ENCODE data around the gene CAV1. TPM values are rescaled to one million over a fixed set of nuclear protein-coding genes. Genes with fewer than 3 reads are reported as not detected.

CAV1 gene
- total RNA-seq, 1 donor from 2014 or later: 0.84 TPM

DNA sequence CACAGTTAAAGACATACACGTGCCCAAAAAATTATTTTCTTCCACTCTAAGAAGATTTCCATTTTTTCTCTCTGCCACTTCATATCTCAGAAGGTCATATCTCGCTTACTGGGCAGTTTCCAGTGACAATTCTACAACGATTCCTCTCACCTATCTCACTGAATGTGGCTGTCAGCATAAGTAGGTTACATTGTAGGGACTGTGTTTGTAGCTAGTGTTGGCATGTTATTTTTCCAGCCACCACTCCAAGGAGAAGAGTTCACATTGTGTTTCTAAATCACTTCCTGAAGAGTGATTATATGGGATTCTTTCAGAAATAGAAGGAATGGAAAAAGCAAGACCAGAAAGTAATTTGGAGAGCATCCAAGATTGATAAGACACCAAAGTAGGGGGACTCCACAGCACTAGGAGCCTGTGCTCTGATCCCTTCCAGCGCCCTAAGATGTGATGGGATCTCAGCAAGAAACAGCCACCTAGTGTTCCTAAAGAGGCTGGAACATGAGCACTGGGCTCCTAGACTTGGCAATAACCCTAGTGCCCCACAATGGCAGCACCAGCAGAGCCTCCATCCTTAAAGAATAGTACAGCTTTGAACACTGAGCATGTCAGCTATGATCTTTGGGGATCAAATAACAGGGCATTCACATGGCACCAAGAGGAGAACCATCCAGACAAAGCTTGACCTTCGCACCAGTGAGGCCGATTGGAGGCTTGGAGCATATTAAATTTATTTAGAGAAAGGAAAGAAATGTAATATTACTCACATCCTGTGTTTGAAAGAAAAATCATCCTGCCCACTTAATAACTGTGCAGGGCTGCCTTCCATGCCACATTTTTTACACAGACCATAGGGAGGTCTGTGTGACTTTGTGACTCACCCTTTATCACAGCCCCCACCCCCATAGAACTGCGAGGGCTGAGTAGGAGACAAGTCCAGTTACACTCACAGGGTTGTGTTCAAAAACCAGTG lies 51.8 kb downstream of the CAV1 start:
- H3K9me3 Mint-ChIP-seq (ENCODE audit: low read depth): peaks cover 5% of the 10 kb centered on the region
- H3K27ac Mint-ChIP-seq: no peak overlapping the region
- TF ChIP-seq CTCF (IDR thresholded peaks at IDR 0.05; ENCODE audit: unreplicated experiment): no peak
- peaks cover 5% of the 10 kb centered on the region for H3K4me1 Mint-ChIP-seq (ENCODE audit: low read depth)
- H3K4me3 Mint-ChIP-seq (ENCODE audit: low read depth): no peak overlapping the region
- no peaks in the 10 kb centered on the region for H3K36me3 Mint-ChIP-seq (ENCODE audit: insufficient read depth)
- DNase-seq (ENCODE audit: low spot score, unreplicated experiment): no peak
- no peaks in the 10 kb centered on the region for H3K27me3 Mint-ChIP-seq

DNA sequence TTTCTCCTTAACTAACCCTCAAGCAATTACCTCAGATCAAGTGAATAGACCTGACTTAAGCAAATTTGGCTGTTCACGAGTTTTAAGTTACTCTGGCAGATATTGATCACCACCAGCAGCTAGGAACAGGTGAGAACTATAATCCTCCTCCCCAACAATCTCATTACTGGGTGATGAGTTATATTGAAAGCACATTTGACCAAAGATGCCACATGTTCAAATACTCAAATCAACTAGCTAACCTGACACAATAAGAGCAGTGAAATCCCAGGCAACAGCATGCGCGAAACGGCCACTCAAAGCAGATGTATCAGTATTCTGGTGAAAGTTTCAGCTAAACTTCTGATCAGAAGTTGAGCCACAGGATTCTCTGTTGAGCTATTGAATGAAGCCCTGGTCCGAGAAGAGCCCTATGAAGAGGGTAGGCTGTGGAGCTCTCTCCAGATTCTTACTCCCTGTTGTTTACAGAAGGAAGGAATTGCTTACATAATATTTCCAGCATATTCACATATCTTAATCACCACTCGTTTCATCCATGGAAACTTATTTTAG lies 52.6 kb downstream of the CAV1 start:
- no peak for TF ChIP-seq CTCF (IDR thresholded peaks at IDR 0.05; ENCODE audit: unreplicated experiment)
- H3K4me3 Mint-ChIP-seq (ENCODE audit: low read depth): no peak overlapping the region
- peak overlapping the region; percentile 8 for H3K27ac Mint-ChIP-seq
- no peak for DNase-seq (ENCODE audit: low spot score, unreplicated experiment)
- peaks cover 5% of the 10 kb centered on the region for H3K4me1 Mint-ChIP-seq (ENCODE audit: low read depth)
- no peaks in the 10 kb centered on the region for H3K27me3 Mint-ChIP-seq
- peaks cover 5% of the 10 kb centered on the region for H3K9me3 Mint-ChIP-seq (ENCODE audit: low read depth)
- H3K36me3 Mint-ChIP-seq (ENCODE audit: insufficient read depth): no peaks in the 10 kb centered on the region

- no peaks in the 10 kb centered on the region for H3K27me3 Mint-ChIP-seq
- H3K36me3 Mint-ChIP-seq (ENCODE audit: insufficient read depth): no peaks in the 10 kb centered on the region
- peaks cover 5% of the 10 kb centered on the region for H3K9me3 Mint-ChIP-seq (ENCODE audit: low read depth)
- H3K4me1 Mint-ChIP-seq (ENCODE audit: low read depth): peaks cover 5% of the 10 kb centered on the region
- TF ChIP-seq CTCF (IDR thresholded peaks at IDR 0.05; ENCODE audit: unreplicated experiment): no peak
- H3K27ac Mint-ChIP-seq: no peak overlapping the region
- no peak overlapping the region for H3K4me3 Mint-ChIP-seq (ENCODE audit: low read depth)
- DNase-seq (ENCODE audit: low spot score, unreplicated experiment): no peak
Measured at GRCh38 chr7:116578526-116578925, 53.7 kb downstream of the CAV1 start.

GRCh38 chr7:116579322-116579721 lies 54.5 kb downstream of the CAV1 start:
- no peak for DNase-seq (ENCODE audit: low spot score, unreplicated experiment)
- TF ChIP-seq CTCF (IDR thresholded peaks at IDR 0.05; ENCODE audit: unreplicated experiment): no peak
- no peak overlapping the region for H3K27ac Mint-ChIP-seq
- H3K36me3 Mint-ChIP-seq (ENCODE audit: insufficient read depth): no peaks in the 10 kb centered on the region
- no peak overlapping the region for H3K4me3 Mint-ChIP-seq (ENCODE audit: low read depth)
- peaks cover 5% of the 10 kb centered on the region for H3K9me3 Mint-ChIP-seq (ENCODE audit: low read depth)
- H3K27me3 Mint-ChIP-seq: no peaks in the 10 kb centered on the region
- peaks cover 5% of the 10 kb centered on the region for H3K4me1 Mint-ChIP-seq (ENCODE audit: low read depth)

DNA sequence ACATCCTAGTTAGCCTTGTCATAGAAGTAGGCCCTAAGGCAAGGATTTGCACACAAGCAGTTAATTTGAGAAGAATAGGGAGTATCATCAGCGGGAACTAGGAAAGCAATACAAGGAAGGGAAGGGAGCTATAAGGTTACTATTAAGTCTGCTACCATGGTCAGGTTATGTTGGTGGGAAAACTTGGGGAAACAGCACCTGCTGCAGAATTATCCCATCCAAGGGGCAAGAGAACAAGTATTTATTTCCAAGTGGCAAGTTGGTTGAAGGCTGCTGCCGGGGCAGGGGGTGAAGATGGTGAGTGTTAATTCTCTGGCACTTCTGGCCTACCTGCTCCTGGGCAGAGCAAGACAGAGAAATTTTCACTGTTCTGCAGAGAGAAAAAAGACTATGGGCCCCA lies 55.0 kb downstream of the CAV1 start:
- H3K27ac Mint-ChIP-seq: no peak overlapping the region
- H3K36me3 Mint-ChIP-seq (ENCODE audit: insufficient read depth): no peaks in the 10 kb centered on the region
- no peak overlapping the region for H3K4me3 Mint-ChIP-seq (ENCODE audit: low read depth)
- no peaks in the 10 kb centered on the region for H3K27me3 Mint-ChIP-seq
- TF ChIP-seq CTCF (IDR thresholded peaks at IDR 0.05; ENCODE audit: unreplicated experiment): no peak
- H3K4me1 Mint-ChIP-seq (ENCODE audit: low read depth): peaks cover 5% of the 10 kb centered on the region
- no peak for DNase-seq (ENCODE audit: low spot score, unreplicated experiment)
- H3K9me3 Mint-ChIP-seq (ENCODE audit: low read depth): peaks cover 5% of the 10 kb centered on the region
